GM12878 (cell line): ENCODE data around the gene CFAP161. TPM values are rescaled to one million over a fixed set of nuclear protein-coding genes. Genes with fewer than 3 reads are reported as not detected.

Experiments used
- ATAC-seq: fragments of 200-7000 bp; cut with Tn5 transposase; 3 replicates; pipeline ENCODE4 v1.9.1; 2020; ENCODE audit warnings: mild to moderate bottlenecking, moderate library complexity
- BruUV-seq: library from RNA; stranded (reverse); fragments of 400-500 nt; replicated peaks from 2 replicates; lab custom pipeline; 2021; lab: Mats Ljungman, UMichigan
- CTCF ChIA-PET: fragments of 300-600 bp; sonication (Branson Sonifier 250); formaldehyde crosslinking; extraction: SDS; loops from one replicate; lab custom pipeline; 2021; ENCODE audit warnings: inconsistent platforms; lab: Yijun Ruan, JAX
- POLR2A ChIA-PET: fragments of 350-600 bp; formaldehyde crosslinking; extraction: SDS; loops from one replicate; lab custom pipeline; 2021; ENCODE audit warnings: inconsistent platforms; lab: Charles Lee
- RAD21 ChIA-PET: fragments of 300-600 bp; sonication (Branson Sonifier 250); formaldehyde crosslinking; loops from one replicate; lab custom pipeline; 2023; ENCODE audit warnings: antibody characterized with exemption; ENCODE audit not compliant: unreplicated experiment; lab: Charles Lee
- SMC1A ChIA-PET: fragments of 300-600 bp; sonication (Branson Sonifier 250); formaldehyde crosslinking; loops from one replicate; lab custom pipeline; 2023; ENCODE audit not compliant: unreplicated experiment, uncharacterized antibody; lab: Charles Lee
- DNase-seq: peaks from one replicate; pipeline ENCODE4 v3.0.0-alpha.2; 2011; ENCODE audit warnings: low read depth, low spot score
- FAIRE-seq: peaks from 3 replicates; lab custom pipeline; 2011; peaks lifted over from hg19 to GRCh38; lab: Jason Lieb, UNC
- H2AFZ ChIP-seq: 2 replicates; pipeline ENCODE4 v1.6.0; 2011; ENCODE audit warnings: low read depth, low read length, control low read depth; ENCODE audit not compliant: control insufficient read depth
- H3K27ac ChIP-seq: 2 replicates; pipeline ENCODE4 v1.5.1; 2011; ENCODE audit warnings: control low read depth; ENCODE audit not compliant: control insufficient read depth, insufficient read depth
- H3K27me3 ChIP-seq, 2 experiments: replicated peaks in 1 of 2; 2 replicates each; pipeline versions ENCODE4 v1.6.0 to v1.6.1; 2011; ENCODE audit warnings: low read length in 1 of 2; ENCODE audit not compliant: control insufficient read depth in 2 of 2, insufficient read depth in 2 of 2
- H3K36me3 ChIP-seq, 2 experiments: 2 replicates each; pipeline ENCODE4 v1.5.1; 2011; ENCODE audit warnings: low read length in 1 of 2; ENCODE audit not compliant: control insufficient read depth in 2 of 2, insufficient read depth in 2 of 2
- H3K4me1 ChIP-seq: 2 replicates; pipeline ENCODE4 v1.6.1; 2011; ENCODE audit warnings: mild to moderate bottlenecking, low read length, moderate library complexity, mixed read lengths; ENCODE audit not compliant: control insufficient read depth, insufficient read depth
- H3K4me2 ChIP-seq: 2 replicates; pipeline ENCODE4 v1.6.0; 2011; ENCODE audit warnings: control low read depth; ENCODE audit not compliant: control insufficient read depth, insufficient read depth
- H3K4me3 ChIP-seq: fragments of 200-600 bp; sonication (generic); 2 replicates; pipeline ENCODE4 v1.5.1; 2016
- H3K79me2 ChIP-seq: 2 replicates; pipeline ENCODE4 v1.6.0; 2011; ENCODE audit warnings: low read length; ENCODE audit not compliant: control insufficient read depth, insufficient read depth
- H3K9ac ChIP-seq: 2 replicates; pipeline ENCODE4 v1.8.0; 2011; ENCODE audit warnings: low read length, control low read depth, mixed read lengths; ENCODE audit not compliant: control insufficient read depth, insufficient read depth
- H3K9me3 ChIP-seq: replicated peaks from 3 replicates; pipeline ENCODE4 v1.5.1; 2011; ENCODE audit warnings: mild to moderate bottlenecking, low read length; ENCODE audit not compliant: control insufficient read depth, insufficient read depth
- H4K20me1 ChIP-seq: 2 replicates; pipeline ENCODE4 v1.6.0; 2011; ENCODE audit not compliant: control insufficient read depth, insufficient read depth
- BCL3 ChIP-seq: IDR thresholded peaks from 2 replicates; pipeline ENCODE4 v1.6.1; 2011; ENCODE audit warnings: borderline replicate concordance, low read depth, mild to moderate bottlenecking, moderate library complexity, low read length; ENCODE audit not compliant: insufficient read depth, poor library complexity, severe bottlenecking
- BCLAF1 ChIP-seq: fragments of 450-650 bp; IDR thresholded peaks from 2 replicates; pipeline ENCODE4 v1.6.1; 2017; ENCODE audit warnings: antibody characterized with exemption, mild to moderate bottlenecking, moderate library complexity
- IKZF2 ChIP-seq, 2 experiments: fragments of 450-650 bp; IDR thresholded peaks; 2 replicates each; pipeline ENCODE4 v1.6.1; 2017; ENCODE audit warnings: mild to moderate bottlenecking in 2 of 2, moderate library complexity in 2 of 2
- KAT2A ChIP-seq: conservative IDR thresholded peaks from 2 replicates; pipeline ENCODE4 v1.6.1; 2011; ENCODE audit warnings: low read depth, low read length; ENCODE audit not compliant: control insufficient read depth
- SUZ12 ChIP-seq: fragments of 200-600 bp; sonication (generic); IDR thresholded peaks from one replicate; pipeline ENCODE4 v1.6.1; 2018; ENCODE audit warnings: antibody characterized with exemption, mild to moderate bottlenecking; ENCODE audit not compliant: unreplicated experiment
- TBL1XR1 ChIP-seq: IDR thresholded peaks from 2 replicates; pipeline ENCODE4 v1.6.1; 2012; ENCODE audit warnings: low read depth, low read length, improper control_type of control experiment
- YBX1 ChIP-seq: fragments of 450-650 bp; IDR thresholded peaks from 2 replicates; pipeline ENCODE4 v1.6.1; 2016; ENCODE audit warnings: antibody characterized with exemption
- WGBS: methylation state at CpG from one replicate; pipeline ENCODE4 v1.1.6; 2016; ENCODE audit warnings: low lambda C conversion rate; ENCODE audit not compliant: insufficient replicate concordance, insufficient coverage; ENCODE audit errors: missing lambda C conversion rate; 5-methylcytosine and 5-hydroxymethylcytosine counted together
- in situ Hi-C: fragments of 300-500 bp; cut with MboI; formaldehyde crosslinking; loops from 9 replicates; pipeline ENCODE4 v1.14.3; 2018; ENCODE audit warnings: mixed read lengths
- intact Hi-C: fragments of 100-400 bp; cut with micrococcal nuclease; formaldehyde crosslinking; loops from one replicate; pipeline ENCODE4 v1.14.2; 2022; ENCODE audit not compliant: unreplicated experiment
- polyA plus RNA-seq, 11 experiments: library from polyadenylated mRNA; depleted of rRNA in 4 of 11; unstranded in 6 of 11; stranded (reverse) in 5 of 11; fragments of >200 nt; fragmentation: Nextera tagmentation in 4 of 11; fragmentation: Illumina TruSeq in 1 of 11; extraction: Ambion mirVana in 4 of 11; extraction: Trizol in 1 of 11; gene quantifications; 1 replicate in 1 of 11; 2 replicates in 10 of 11; pipeline versions ENCODE4 v1.2.1 to v1.2.3, GENCODE V29; 2011 to 2016; ENCODE audit warnings: inconsistent platforms in 2 of 11, missing spikeins in 2 of 11, low read depth in 1 of 11
- total RNA-seq, 4 experiments: library from RNA; depleted of rRNA in 3 of 4; stranded (reverse); fragments of >200 nt in 3 of 4; fragmentation: Illumina TruSeq in 1 of 4; extraction: Trizol in 1 of 4; gene quantifications; 2 replicates each; pipeline versions ENCODE4 v1.2.1 to v1.2.3, GENCODE V29; 2013 to 2021
- TF ChIP-seq, protein P1 (sequence below): fragments of 450-650 bp; conservative IDR thresholded peaks from 2 replicates; pipeline ENCODE4 v1.6.1; 2017; ENCODE audit warnings: mild to moderate bottlenecking, moderate library complexity
- TF ChIP-seq, protein P2 (sequence below): fragments of 450-650 bp; IDR thresholded peaks from 2 replicates; pipeline ENCODE4 v1.6.1; 2018; ENCODE audit warnings: mild to moderate bottlenecking, low read depth, moderate library complexity; ENCODE audit not compliant: partially characterized antibody
- TF ChIP-seq, protein P3 (sequence below): fragments of 150-350 bp; IDR thresholded peaks from 2 replicates; pipeline ENCODE4 v1.6.1; 2014; ENCODE audit warnings: mild to moderate bottlenecking, low read depth, low read length

The CFAP161 gene
- total and polyA plus RNA-seq, 10 of the 15 experiments (the other 5 are each of a cell fraction or from before 2014, with no cell fraction given), result 0.31 TPM; not detected in 9

- CTCF ChIA-PET, result interaction anchor here (3.0 to 8.1 kb wide), 2 partner anchors 49 to 109 kb away, joined by 13 to 249 read pairs; no protein-coding TSS in a partner anchor
- no TSS peak for BruUV-seq
- H4K20me1 ChIP-seq, result no peaks in the 10 kb centered on the region
- peaks cover 3% of the 10 kb centered on the region for H3K4me1 ChIP-seq
- no peak overlapping the region for H3K4me2 ChIP-seq
- H3K27me3 ChIP-seq, result peaks cover 0 to 2% of the 10 kb centered on the region in 2 experiments; a peak in 2 of 4 replicates
- H3K9me3 ChIP-seq, result no peaks in the 10 kb centered on the region
- no peak overlapping the region for H2AFZ ChIP-seq
- 40% methylated on average over 5 of the region's 5 CpGs for WGBS
- no peak for FAIRE-seq
- intact Hi-C loops, result loop anchor here (5.0 kb wide), 1 partner anchor 245 kb away; no protein-coding TSS in a partner anchor
- RAD21 ChIA-PET, result interaction anchor here (1.9 to 4.3 kb wide), 2 partner anchors 49 to 109 kb away, joined by 5 to 118 read pairs; no protein-coding TSS in a partner anchor
- no peak overlapping the region for H3K27ac ChIP-seq
- H3K79me2 ChIP-seq, result no peaks in the 10 kb centered on the region
- ATAC-seq, result no peak
- no peaks in the 10 kb centered on the region for H3K36me3 ChIP-seq
- H3K9ac ChIP-seq, result no peak overlapping the region
- no peak for DNase-seq
- in situ Hi-C loops, result loop anchor here (5.0 kb wide), 1 partner anchor 110 kb away; no protein-coding TSS in a partner anchor
- no peak overlapping the region for H3K4me3 ChIP-seq
- SMC1A ChIA-PET, result interaction anchor here (0.9 to 6.2 kb wide), 3 partner anchors 22 to 110 kb away, joined by 3 to 102 read pairs (median 4); no protein-coding TSS in a partner anchor
- POLR2A ChIA-PET, result no interaction called here
- TF ChIP-seq, protein P1, sequence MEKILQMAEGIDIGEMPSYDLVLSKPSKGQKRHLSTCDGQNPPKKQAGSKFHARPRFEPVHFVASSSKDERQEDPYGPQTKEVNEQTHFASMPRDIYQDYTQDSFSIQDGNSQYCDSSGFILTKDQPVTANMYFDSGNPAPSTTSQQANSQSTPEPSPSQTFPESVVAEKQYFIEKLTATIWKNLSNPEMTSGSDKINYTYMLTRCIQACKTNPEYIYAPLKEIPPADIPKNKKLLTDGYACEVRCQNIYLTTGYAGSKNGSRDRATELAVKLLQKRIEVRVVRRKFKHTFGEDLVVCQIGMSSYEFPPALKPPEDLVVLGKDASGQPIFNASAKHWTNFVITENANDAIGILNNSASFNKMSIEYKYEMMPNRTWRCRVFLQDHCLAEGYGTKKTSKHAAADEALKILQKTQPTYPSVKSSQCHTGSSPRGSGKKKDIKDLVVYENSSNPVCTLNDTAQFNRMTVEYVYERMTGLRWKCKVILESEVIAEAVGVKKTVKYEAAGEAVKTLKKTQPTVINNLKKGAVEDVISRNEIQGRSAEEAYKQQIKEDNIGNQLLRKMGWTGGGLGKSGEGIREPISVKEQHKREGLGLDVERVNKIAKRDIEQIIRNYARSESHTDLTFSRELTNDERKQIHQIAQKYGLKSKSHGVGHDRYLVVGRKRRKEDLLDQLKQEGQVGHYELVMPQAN, result no peak
- TF ChIP-seq SUZ12 (no peak), IKZF2 (IDR thresholded peaks at IDR 0.05) (no peak), BCL3 (no peak), YBX1 (no peak), KAT2A (no peak), TBL1XR1 (no peak), BCLAF1 (no peak)
- TF ChIP-seq, protein P2, sequence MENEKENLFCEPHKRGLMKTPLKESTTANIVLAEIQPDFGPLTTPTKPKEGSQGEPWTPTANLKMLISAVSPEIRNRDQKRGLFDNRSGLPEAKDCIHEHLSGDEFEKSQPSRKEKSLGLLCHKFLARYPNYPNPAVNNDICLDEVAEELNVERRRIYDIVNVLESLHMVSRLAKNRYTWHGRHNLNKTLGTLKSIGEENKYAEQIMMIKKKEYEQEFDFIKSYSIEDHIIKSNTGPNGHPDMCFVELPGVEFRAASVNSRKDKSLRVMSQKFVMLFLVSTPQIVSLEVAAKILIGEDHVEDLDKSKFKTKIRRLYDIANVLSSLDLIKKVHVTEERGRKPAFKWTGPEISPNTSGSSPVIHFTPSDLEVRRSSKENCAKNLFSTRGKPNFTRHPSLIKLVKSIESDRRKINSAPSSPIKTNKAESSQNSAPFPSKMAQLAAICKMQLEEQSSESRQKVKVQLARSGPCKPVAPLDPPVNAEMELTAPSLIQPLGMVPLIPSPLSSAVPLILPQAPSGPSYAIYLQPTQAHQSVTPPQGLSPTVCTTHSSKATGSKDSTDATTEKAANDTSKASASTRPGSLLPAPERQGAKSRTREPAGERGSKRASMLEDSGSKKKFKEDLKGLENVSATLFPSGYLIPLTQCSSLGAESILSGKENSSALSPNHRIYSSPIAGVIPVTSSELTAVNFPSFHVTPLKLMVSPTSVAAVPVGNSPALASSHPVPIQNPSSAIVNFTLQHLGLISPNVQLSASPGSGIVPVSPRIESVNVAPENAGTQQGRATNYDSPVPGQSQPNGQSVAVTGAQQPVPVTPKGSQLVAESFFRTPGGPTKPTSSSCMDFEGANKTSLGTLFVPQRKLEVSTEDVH, result no peak
- TF ChIP-seq, protein P3, sequence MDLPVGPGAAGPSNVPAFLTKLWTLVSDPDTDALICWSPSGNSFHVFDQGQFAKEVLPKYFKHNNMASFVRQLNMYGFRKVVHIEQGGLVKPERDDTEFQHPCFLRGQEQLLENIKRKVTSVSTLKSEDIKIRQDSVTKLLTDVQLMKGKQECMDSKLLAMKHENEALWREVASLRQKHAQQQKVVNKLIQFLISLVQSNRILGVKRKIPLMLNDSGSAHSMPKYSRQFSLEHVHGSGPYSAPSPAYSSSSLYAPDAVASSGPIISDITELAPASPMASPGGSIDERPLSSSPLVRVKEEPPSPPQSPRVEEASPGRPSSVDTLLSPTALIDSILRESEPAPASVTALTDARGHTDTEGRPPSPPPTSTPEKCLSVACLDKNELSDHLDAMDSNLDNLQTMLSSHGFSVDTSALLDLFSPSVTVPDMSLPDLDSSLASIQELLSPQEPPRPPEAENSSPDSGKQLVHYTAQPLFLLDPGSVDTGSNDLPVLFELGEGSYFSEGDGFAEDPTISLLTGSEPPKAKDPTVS, result no peak
These were observed 23.3 kb downstream of the CFAP161 start for GRCh38 chr15:81157195-81157938.
